ENCODE data around the gene SPRR1B. TPM values are rescaled to one million over a fixed set of nuclear protein-coding genes. Genes with fewer than 3 reads are reported as not detected.
"Not testable (repeated sequence)": the region's sequence is repeated elsewhere in the genome, so short reads cannot be mapped to it uniquely, and the experiment has no call there.

The SPRR1B gene, protein sequence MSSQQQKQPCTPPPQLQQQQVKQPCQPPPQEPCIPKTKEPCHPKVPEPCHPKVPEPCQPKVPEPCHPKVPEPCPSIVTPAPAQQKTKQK
- polyA plus RNA-seq: 1 to 10 TPM in 1 of 3 donors, not detected in 2; 2.6 TPM

- H3K27ac ChIP-seq (ENCODE audit: low read depth, low read length): no peak within 1 kb of the TSS
These were observed at the start of gene SPRR1B for GRCh38 chr1:153030895-153031294. Gene SPRR1B, plus strand, starts transcription at chr1:153031203. Its CDS starts 1,143 bp downstream, at chr1:153032346.

GRCh38 chr1:152982076-152982475 is 48.9 kb upstream of the SPRR1B start:
- H3K27ac ChIP-seq (ENCODE audit: low read depth, low read length): no peak overlapping the region
- WGBS, 3 donors: 82 to 85% (median 83%) methylated on average over 4 of the region's 4 CpGs

- H3K27ac ChIP-seq (ENCODE audit: low read depth, low read length): no peak overlapping the region
These were observed 47.8 kb upstream of the SPRR1B start for GRCh38 chr1:152983234-152983633.

GRCh38 chr1:152983743-152984142 is 47.3 kb upstream of the SPRR1B start, which contains the start of gene SPRR1A:
Gene SPRR1A, plus strand, starts transcription at chr1:152984081. Its CDS starts 1,150 bp downstream, at chr1:152985231.
- H3K27ac ChIP-seq (ENCODE audit: low read depth, low read length): no peak within 1 kb of the TSS
- WGBS, 3 donors: 83 to 91% (median 83%) methylated on average over 3 of the region's 3 CpGs

DNA sequence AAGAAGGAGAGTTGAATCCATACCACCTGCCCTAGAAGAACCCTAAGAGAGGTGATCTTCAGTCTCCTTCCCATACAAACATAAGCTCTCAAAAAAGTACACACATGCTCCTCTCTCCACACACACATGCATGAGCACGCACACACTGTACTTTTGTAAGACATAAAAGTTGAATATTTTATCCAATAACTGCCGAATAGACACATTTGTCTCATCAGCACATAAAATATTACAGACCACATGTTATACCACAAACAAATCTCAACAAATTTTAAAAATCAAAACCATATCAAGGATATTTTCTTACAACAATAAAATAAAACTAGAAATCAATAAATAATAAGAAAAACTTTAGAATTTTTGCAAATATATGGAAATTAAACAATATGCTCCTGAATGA is 44.4 kb upstream of the SPRR1B start:
- WGBS, 3 donors: 77 to 88% (median 86%) methylated on average over 2 of the region's 2 CpGs
- H3K27ac ChIP-seq (ENCODE audit: low read depth, low read length): no peak overlapping the region

DNA sequence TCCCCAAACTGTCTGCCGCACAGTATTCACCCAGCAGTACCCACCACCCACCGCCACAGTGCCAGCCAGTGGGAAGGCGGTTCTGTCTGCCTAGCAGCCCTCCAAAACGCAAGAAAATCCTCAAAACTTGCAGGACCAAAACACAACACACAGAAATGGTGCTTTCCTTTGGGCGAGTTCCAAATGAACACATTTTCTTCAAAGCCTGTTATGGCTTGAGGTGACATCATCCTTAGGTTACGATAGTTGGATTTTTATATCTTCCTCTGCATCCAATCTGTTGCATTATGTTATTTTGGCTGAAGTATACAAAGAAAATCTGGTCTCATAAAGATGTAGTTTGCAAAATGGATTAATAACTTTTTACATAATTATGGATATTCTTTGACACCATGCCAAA is 37.8 kb upstream of the SPRR1B start:
- no peak overlapping the region for H3K27ac ChIP-seq (ENCODE audit: low read depth, low read length)
- WGBS, 3 donors: 72 to 80% (median 76%) methylated on average over 6 of the region's 6 CpGs

DNA sequence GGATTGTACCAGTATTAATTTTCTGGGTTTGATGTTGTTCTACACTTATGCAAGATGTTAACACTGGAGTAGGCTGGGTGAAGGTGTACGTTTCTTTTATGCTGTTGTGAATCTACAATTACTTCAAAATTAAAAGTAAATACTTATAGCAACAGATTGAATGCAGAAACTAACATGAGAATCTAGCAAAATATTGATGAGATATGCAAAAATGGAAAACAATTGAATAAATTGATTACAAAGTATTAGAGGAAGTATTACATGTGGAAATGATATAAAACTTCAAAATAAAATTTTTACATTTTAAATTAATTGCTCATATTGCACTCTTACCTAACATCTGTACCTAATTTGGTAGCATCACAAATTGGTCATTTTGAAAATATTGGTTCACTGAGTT is 35.2 kb upstream of the SPRR1B start:
- WGBS, 3 donors: 0 to 73% (median 46%) methylated on average over 1 of the region's 1 CpG
- no peak overlapping the region for H3K27ac ChIP-seq (ENCODE audit: low read depth, low read length)

DNA sequence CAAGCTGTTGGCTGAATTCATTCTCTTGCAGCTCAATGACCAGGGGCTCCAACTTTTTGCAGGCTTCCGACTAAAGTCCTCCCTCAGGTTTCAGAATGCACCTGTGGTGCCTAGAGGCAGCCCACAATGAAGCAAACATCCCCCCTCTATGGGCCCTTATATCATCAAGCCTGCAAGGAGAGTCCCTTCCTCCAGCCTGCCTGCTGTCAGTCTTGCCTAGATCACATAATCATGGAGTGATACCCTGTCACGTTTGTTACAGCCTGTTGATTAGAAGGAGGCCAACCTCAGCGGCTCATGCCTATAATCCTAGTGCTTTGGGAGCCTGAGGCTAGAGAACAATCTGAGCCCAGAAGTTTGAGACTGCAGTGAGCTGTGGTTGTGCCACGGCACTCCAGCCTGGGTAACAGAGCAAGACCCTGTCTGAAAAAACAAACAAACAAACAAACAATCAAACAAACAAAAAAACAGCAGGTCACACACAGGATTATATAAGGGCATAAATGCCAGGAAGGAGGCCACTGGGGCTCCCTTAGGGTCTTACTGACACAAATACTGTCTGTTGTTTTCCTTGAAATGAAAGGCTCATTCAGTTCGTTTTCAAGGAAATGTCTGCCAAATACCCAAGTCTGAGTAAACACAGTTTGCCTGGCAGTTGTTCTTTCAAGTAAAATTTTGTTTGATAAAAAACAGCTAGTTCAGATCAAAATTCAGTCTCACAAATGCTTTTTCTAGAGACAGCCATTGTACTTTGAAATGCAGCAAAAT is 34.2 kb upstream of the SPRR1B start:
- no peak overlapping the region for H3K27ac ChIP-seq (ENCODE audit: low read depth, low read length)
- 24 to 38% (median 29%) methylated on average over 5 of the region's 5 CpGs for WGBS, 3 donors

GRCh38 chr1:152997901-152998300 is 33.1 kb upstream of the SPRR1B start:
- WGBS, 3 donors: 34 to 52% (median 40%) methylated on average over 7 of the region's 7 CpGs
- no peak overlapping the region for H3K27ac ChIP-seq (ENCODE audit: low read depth, low read length)

DNA sequence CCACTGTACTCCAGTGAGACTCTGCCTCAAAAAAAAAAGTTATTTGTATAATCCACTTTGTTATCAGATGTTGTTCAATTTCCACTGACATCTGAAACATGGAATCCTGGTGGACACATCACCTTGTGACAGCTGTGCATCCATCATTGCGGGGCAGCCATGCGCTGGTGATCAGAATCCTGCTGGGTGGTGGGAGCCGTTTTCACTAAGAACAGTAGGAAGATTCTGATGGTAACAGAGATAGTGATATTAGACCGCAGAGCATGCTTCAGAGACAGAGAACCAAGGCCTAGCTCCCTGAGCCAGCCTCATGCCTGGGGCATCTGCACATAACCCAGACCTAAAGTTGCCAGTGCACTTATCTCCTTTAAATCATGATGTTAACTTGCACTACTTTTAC is 32.5 kb upstream of the SPRR1B start:
- 78 to 93% (median 78%) methylated on average over 4 of the region's 4 CpGs for WGBS, 3 donors
- no peak overlapping the region for H3K27ac ChIP-seq (ENCODE audit: low read depth, low read length)

GRCh38 chr1:152999818-153000217 is 31.2 kb upstream of the SPRR1B start:
- no peak overlapping the region for H3K27ac ChIP-seq (ENCODE audit: low read depth, low read length)
- 75 to 77% (median 76%) methylated on average over 6 of the region's 6 CpGs for WGBS, 3 donors

DNA sequence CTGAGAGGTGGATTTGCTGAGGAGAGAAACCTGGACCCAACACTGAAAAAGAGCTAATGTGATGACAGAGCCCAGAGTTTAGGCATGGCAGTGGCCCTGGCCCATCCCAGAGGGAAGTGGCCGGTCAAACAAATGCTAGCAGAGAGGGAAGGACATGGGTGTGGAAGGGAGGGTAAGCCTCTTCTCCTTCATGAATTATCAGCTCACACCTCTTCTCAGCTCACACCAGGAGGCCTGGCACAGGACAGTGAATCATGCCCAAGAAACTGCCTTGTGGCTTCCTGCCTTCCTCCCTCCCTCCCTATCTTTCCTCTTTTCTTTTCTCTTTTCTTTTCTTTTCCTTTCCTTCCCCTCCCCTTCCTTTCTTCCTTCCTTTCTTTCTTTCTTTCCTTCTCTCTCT is 30.7 kb upstream of the SPRR1B start:
- 96 to 100% (median 100%) methylated on average over 1 of the region's 1 CpG for WGBS, 3 donors
- no peak overlapping the region for H3K27ac ChIP-seq (ENCODE audit: low read depth, low read length)

DNA sequence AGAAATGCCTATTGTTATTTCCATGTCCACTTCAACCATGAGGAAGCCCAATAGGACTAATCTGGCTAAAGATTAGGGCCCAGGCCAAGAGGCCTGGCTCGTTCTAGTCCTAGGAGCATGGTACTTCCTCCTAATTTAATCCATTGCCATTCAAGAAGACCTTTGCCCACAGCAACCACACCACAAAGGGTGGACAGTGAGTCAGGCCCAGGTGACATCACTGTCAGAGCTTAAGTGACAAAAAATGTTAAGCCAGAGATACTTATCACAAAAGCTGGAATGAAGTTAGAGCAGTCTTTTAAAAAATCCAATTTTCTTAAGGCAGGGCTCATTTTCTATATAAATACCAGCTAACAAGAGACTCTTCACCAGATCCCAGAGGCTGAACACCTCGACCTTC is 29.6 kb upstream of the SPRR1B start, which contains the start of gene SPRR3:
Gene SPRR3 (plus strand): TSS at position 368 of the 400 bp plus-strand sequence. CDS start 1,272 bp downstream, outside the sequence.
- no peak within 1 kb of the TSS for H3K27ac ChIP-seq (ENCODE audit: low read depth, low read length)
- 67 to 77% (median 73%) methylated on average over 2 of the region's 2 CpGs for WGBS, 3 donors

DNA sequence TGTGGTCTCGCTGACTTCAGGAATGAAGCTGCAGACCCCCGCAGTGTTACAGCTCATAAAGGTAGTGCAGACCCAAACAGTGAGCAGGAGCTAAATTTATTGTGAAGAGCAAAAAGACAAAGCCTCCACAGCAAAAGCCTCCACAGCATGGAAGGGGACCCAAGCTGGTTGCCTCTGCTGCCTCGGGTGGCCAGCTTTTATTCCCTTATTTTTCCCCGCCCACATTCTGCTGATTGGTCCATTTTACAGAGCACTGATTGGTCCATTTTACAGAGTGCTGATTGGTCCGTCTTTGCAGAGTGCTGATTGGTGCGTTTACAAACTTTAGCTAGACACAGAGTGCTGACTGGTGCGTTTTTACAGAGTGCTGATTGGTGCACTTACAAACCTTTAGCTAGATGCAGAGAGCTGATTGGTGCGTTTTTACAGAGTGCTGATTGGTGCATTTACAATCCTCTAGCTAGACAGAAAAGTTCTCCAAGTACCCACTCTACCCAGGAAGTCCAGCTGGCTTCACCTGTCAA is 19.7 kb upstream of the SPRR1B start:
- not testable (repeated sequence) for H3K27ac ChIP-seq (ENCODE audit: low read depth, low read length)
- 80 to 88% (median 86%) methylated on average over 8 of the region's 8 CpGs for WGBS, 3 donors

GRCh38 chr1:153021829-153022228 is 9.2 kb upstream of the SPRR1B start:
- not testable (repeated sequence) for H3K27ac ChIP-seq (ENCODE audit: low read depth, low read length)
- 20 to 38% (median 22%) methylated on average over 2 of the region's 2 CpGs for WGBS, 3 donors

GRCh38 chr1:153022340-153022739 is 8.7 kb upstream of the SPRR1B start:
- 25 to 47% (median 31%) methylated on average over 9 of the region's 9 CpGs for WGBS, 3 donors
- H3K27ac ChIP-seq (ENCODE audit: low read depth, low read length): not testable (repeated sequence)

- WGBS, 3 donors: 86 to 88% (median 87%) methylated on average over 7 of the region's 7 CpGs
- H3K27ac ChIP-seq (ENCODE audit: low read depth, low read length): no peak overlapping the region
These were observed 7.9 kb upstream of the SPRR1B start for GRCh38 chr1:153023109-153023508.

- 70 to 90% (median 84%) methylated on average over 1 of the region's 1 CpG for WGBS, 3 donors
- no peak overlapping the region for H3K27ac ChIP-seq (ENCODE audit: low read depth, low read length)
These were observed 6.6 kb upstream of the SPRR1B start for GRCh38 chr1:153024413-153024812.

DNA sequence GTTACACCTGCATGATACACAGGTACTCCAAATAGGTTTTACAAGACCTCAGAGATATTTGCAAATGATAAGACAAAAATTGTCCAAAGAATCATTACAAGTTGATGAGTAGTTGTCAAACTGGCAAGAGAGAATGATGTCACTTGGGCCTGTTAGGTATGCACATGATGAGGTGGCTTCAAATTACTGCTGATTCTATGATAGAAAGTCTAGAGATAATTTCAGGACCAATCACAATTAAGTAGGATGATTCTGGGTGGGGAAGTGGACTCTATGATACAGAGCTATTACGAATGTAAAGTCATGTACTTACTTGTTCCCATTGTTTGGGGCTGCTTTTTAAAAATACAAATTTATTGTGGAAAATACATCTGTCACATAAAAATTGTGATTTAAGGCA is 5.2 kb upstream of the SPRR1B start:
- no peak overlapping the region for H3K27ac ChIP-seq (ENCODE audit: low read depth, low read length)
- WGBS, 3 donors: 77 to 88% (median 81%) methylated on average over 1 of the region's 1 CpG

GRCh38 chr1:153028766-153029165 is 2.2 kb upstream of the SPRR1B start:
- WGBS, 3 donors: 63 to 74% (median 66%) methylated on average over 1 of the region's 1 CpG
- no peak overlapping the region for H3K27ac ChIP-seq (ENCODE audit: low read depth, low read length)

Data from adipose tissue (tissue), 3 donors.